Measurements from ENCODE around the gene ARPIN.
"Not testable (repeated sequence)": the region's sequence is repeated elsewhere in the genome, so short reads cannot be mapped to it uniquely, and the experiment has no call there.

ARPIN gene

GRCh38 chr15:89875741-89876140 lies 37.0 kb downstream of the ARPIN start:
- DNase-seq: no peak

GRCh38 chr15:89874926-89875564 lies 37.7 kb downstream of the ARPIN start:
- peak; percentile 15 for DNase-seq

DNA sequence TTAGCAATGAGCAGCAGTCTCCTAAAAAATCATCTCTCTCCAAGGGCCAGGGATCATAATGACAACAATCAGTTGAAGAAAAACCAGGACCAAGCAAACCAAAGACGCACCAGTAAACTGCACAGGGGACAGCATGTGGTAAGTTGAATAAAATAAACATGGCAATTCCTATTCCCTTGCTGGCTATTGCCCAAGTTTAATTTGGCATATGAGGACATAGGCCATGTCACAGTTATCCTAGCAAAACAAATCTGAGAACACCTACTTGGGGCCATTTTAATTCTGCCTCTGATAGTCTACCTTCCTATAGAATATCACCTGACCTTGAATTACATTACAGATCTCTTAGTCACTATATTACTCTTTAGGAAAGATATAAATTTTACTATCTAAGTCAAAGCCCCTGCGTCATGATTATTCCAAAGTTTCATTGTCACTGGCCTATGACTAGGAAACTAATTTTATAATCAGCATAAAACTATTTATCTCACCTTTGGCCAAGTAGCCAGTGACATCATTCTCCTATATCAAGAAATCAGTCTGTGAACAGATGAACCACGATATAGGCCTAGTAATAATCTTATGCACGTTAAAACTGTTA lies 42.0 kb downstream of the ARPIN start:
- DNase-seq: no peak

- no peak for DNase-seq
These were observed 42.7 kb downstream of the ARPIN start for GRCh38 chr15:89870006-89870405.

DNA sequence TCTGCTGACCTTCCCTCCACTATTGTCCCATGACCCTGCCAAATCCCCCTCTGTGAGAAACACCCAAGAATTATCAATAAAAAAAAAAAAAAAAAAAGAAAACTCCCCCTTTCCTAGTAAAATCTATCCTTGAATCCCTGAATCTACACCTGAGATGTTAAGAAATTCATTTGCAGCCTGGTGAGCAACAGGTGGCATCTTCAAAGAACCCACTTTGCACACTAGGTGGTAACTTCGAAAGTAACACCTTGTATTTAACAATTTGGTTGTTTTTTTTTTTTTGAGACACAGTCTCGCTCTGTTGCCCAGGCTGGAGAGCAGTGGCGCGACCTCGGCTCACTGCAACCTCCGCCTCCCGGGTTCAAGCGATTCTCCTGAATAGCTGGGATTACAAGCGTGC lies 43.3 kb downstream of the ARPIN start:
- not testable (repeated sequence) for DNase-seq

- no peak for DNase-seq
These were observed 47.6 kb downstream of the ARPIN start for GRCh38 chr15:89864958-89865739.

DNA sequence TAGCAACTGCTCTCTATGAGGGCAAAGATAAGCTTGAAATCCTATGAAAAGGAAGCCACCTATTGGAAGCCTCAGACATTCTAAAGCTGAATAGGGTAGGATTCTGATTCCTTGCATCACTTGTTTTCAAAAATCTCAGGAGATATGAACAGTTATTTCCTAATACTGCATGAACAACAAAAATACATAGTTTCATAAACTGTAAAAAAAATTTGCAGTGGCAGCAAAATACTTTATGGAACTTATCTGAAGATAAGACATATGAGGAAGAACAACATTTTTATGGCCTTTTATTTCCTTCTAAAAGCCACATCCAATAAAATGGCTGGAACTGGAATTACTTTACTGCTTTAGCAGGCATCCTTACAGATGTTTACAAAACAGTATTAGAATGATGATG lies 48.8 kb downstream of the ARPIN start:
- DNase-seq: no peak

- DNase-seq: no peak
These were observed 51.9 kb downstream of the ARPIN start for GRCh38 chr15:89860891-89861290.

- DNase-seq: no peak
These were observed 52.3 kb downstream of the ARPIN start for GRCh38 chr15:89860431-89860830.

GRCh38 chr15:89858661-89859458 lies 53.9 kb downstream of the ARPIN start:
- DNase-seq: no peak

GRCh38 chr15:89857673-89858072 lies 55.1 kb downstream of the ARPIN start:
- DNase-seq: no peak

- no peak for DNase-seq
These were observed 56.8 kb downstream of the ARPIN start for GRCh38 chr15:89855948-89856347.

- DNase-seq: not testable (repeated sequence)
These were observed 57.9 kb downstream of the ARPIN start for GRCh38 chr15:89854863-89855262.

GRCh38 chr15:89852342-89852995 lies 60.3 kb downstream of the ARPIN start:
- DNase-seq: no peak

GRCh38 chr15:89851673-89852341 lies 60.9 kb downstream of the ARPIN start:
- no peak for DNase-seq

DNA sequence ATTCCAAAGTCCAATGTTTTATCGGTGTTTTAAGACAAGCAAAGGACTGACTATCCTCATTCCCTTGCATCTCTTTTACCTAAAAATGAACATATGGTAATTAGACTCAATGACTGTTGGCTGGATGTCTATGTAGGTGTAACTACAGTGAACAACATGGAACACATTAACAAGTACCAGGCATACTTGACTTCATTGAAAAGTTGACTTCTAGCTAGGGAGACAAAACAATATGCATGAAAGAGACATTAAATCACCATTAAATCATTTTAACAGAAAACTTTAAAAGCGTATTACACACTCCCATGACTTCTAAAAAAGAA lies 63.8 kb downstream of the ARPIN start:
- DNase-seq: no peak

DNA sequence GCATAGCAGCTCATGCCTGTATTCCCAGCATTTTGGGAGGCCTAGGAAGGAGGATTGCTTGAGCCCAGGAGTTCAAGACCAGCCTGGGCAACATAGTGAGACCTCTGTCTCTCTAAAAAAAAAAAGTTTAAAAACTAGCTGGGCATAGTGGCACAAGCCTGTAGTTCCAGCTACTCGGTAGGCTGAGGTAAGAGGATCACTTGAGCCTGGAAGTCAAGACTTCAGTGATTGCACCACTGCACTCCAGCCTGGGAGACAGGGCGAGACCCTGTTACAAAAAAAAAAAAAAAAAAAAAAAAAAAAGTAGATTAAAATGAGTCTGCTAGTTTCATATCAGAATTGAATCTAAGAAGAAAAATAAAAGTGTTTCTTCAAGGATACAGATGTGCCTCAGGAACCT lies 65.7 kb downstream of the ARPIN start:
- no peak for DNase-seq

- no peak for DNase-seq
These were observed 67.4 kb downstream of the ARPIN start for GRCh38 chr15:89845305-89845893.

Measured in DMS153 (cell line).